HG03175 (cell line): ENCODE results near the gene GRIN3B.
"Not testable (repeated sequence)": the region's sequence is repeated elsewhere in the genome, so short reads cannot be mapped to it uniquely, and the experiment has no call there.

Source experiments
- ATAC-seq: cut with Tn5 transposase; IDR thresholded peaks from one replicate; pipeline ENCODE4 v1.9.1; 2021; ENCODE audit warnings: mild to moderate bottlenecking, moderate library complexity; ENCODE audit not compliant: unreplicated experiment

Gene GRIN3B

GRCh38 chr19:1000095-1000494 is at the start of gene GRIN3B:
TSS of gene GRIN3B (plus strand) at chr19:1000419. CDS start at chr19:1000438, 19 bp downstream.
- ATAC-seq = no peak

- ATAC-seq = no peak
Observed at GRCh38 chr19:952049-952679, 48.1 kb upstream of the GRIN3B start.

GRCh38 chr19:952680-953444 is 47.4 kb upstream of the GRIN3B start:
- ATAC-seq = no peak

- no peak for ATAC-seq
Observed at GRCh38 chr19:953445-954271, 46.6 kb upstream of the GRIN3B start.

GRCh38 chr19:954272-954671 is 45.9 kb upstream of the GRIN3B start:
- no peak for ATAC-seq

- ATAC-seq = no peak
Observed at GRCh38 chr19:954672-955494, 45.3 kb upstream of the GRIN3B start.

- no peak for ATAC-seq
Observed at GRCh38 chr19:955803-956765, 44.1 kb upstream of the GRIN3B start.

- ATAC-seq = no peak
Observed at GRCh38 chr19:956766-957440, 43.3 kb upstream of the GRIN3B start.

GRCh38 chr19:957578-957977 is 42.6 kb upstream of the GRIN3B start:
- ATAC-seq = not testable (repeated sequence)

- no peak for ATAC-seq
Observed at GRCh38 chr19:958967-959855, 41.0 kb upstream of the GRIN3B start.

- no peak for ATAC-seq
Observed at GRCh38 chr19:960020-960419, 40.2 kb upstream of the GRIN3B start.

- ATAC-seq = no peak
Observed at GRCh38 chr19:960601-960938, 39.6 kb upstream of the GRIN3B start.

GRCh38 chr19:961866-962620 is 38.2 kb upstream of the GRIN3B start:
- ATAC-seq = no peak

- ATAC-seq = no peak
Observed at GRCh38 chr19:962683-963400, 37.4 kb upstream of the GRIN3B start.

GRCh38 chr19:963486-963951 is 36.7 kb upstream of the GRIN3B start:
- no peak for ATAC-seq

GRCh38 chr19:964116-964520 is 36.1 kb upstream of the GRIN3B start:
- ATAC-seq = no peak
